HG03520 (cell line): ENCODE measurements around the gene DAP.

Experiments used
- ATAC-seq: cut with Tn5 transposase; IDR thresholded peaks from one replicate; pipeline ENCODE4 v1.9.1; 2021; ENCODE audit warnings: mild to moderate bottlenecking, moderate library complexity; ENCODE audit not compliant: unreplicated experiment

The DAP gene

GRCh38 chr5:10712574-10713366 is 48.3 kb downstream of the DAP start:
- ATAC-seq = peak; percentile 75

- ATAC-seq = no peak
Observed at GRCh38 chr5:10711562-10711961, 49.5 kb downstream of the DAP start.

DNA sequence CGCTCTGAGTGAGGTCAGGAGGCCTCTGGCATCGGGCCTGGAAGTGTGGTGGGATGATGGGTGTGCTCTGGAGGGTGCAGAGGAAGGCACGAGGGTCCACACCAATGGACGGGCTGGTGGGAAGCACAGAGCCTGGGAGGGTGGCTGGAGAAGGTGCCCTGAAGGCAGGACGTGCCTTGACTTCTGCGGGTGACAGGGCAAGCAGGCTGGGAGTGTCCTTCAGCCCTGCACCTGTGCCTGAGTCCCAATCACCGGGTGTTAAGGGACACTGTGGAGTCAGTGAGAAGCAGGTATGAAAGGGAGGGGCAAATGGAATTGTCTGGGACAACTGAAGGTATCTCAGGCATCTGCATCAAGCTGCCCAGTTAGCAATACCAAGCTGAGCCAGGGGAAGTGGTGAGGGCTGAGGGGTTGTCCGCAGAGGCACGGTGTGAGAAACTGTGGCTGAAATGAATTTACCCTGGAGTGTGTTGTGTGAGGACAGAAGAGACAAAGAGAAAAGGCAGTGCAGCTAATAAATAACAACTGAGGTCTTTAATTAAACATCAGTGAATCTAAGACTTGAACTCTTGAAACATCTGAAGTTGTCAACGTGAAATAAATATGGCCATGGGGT is 50.4 kb downstream of the DAP start:
- no peak for ATAC-seq

DNA sequence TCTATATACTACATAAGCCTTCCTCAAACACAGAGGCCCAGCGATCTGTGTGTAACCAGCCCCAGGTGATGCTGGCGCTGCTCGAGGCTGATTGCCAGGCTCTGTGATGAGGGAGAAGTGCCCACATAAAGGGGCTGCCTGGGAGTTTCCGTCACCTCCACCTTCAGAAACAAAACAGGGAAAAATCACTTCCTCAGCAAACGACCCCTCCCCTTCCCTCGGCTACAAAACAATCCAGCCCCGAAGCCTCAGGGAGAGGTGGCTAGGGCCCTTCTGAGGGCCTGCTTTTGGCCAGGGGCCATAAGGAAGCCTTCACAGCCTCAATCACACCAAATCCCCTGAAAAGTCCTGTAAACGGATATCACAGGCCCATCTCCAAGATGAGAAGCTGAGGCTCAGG is 51.1 kb downstream of the DAP start:
- ATAC-seq = no peak

DNA sequence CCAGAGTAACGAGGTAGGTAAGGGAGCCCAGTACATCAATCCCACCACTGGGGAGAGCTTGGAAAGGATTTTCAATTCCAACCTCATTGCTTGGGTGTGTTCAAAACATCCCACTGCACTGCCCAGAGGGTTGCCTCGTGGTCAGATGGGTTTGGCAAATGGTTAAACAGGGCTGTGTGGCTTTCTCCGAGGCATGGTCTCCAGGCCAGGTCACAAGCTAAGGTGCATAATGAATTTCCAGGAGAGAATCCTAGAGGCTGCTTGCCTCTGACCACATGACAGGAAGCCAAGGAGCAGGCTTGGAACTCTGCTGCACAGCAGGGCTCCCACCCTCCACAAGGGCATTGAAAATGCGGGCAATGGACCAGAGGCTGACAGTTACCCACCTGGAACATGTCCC is 51.6 kb downstream of the DAP start:
- no peak for ATAC-seq

DNA sequence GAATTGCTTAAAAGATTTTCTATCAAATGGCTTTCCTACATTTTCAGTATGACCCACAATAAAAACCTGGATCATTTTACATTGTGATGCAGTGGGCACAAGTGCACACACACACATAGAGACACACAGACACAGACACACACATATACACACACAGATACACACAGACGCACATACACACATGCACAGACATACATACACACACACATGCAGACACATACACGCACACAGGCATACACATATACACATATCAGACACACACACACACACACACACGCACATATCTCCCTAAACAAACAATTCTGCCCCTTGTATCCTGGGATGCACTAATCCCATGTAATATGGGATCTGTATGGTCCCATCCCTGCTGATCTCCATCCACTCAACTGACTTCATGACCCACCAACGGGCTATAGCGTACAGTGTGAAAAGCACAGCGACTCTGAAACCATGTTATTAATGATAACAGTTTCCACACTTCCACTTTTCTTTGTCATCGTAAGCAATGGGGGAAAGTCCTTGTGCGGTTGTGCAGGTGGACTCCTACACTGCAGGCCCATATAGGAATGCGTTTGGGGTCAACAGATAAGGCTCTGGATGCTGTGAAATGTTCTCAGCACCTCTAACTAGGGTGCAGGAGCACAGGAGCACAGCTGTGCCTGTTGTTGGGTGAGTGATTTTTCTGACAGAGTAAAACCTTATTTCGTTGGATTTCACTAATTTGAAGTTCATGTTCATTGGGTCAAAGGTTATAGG is 52.7 kb downstream of the DAP start:
- no peak for ATAC-seq

DNA sequence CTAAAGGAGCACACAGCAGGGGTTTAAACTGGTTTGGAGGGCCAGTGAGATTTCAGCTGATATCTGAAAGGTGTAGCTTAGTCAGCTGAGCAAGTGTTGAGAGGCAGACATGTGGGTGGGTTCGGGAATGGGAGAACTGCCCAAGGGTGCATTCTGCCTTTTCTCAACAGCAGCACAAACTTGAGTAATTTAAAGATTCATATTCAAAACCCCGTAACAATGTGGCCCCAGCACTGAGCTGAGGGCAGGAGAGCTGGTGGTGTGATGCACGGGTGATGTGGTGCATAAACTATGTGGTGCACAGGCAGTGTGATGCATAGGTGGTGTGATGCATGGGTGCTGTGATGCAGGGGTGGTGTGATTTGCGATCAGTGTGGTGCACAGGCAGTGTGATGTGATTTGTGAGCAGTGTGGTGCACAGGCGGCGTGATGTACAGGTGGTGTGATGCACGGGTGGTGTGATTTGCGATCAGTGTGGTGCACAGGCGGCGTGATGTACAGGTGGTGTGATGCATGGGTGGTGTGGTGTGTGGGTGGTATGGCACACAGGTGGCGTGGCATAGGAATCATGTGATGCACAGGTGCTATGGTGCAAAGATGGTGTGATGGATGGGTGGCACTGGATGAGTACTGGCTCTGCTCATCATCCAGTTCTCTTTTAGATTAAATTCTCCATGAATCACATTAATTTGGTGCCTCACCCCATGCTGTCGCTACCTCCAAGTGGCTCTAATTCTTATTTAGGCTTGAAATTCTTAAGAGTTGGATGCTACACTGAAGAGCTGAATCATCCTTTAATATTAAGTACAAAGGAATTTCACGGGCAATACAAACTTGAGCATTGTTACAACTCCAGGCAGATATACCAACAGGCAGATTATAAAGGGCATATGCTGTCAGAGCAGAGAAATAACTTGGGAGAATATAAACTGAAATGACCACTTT is 53.6 kb downstream of the DAP start:
- ATAC-seq = no peak

GRCh38 chr5:10706326-10706725 is 54.7 kb downstream of the DAP start:
- ATAC-seq = no peak

DNA sequence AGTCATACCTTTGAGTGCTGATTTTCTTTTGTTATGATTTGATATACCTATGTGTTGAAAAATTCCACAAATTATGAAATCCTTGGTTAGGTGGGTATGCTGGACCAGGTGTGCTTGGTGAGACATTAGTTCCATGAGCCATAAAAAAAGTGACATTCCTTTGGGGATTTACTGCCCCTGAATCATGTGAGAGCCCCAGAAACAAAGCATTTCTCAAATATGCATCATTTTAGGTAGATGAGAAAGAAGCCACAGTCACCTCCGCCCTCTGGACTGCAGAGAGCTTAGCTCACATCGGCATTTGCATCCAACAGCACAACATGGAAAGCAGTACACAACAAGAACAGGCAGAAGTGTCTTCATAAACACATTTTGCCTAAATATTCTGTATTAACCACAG is 55.3 kb downstream of the DAP start:
- ATAC-seq = no peak

GRCh38 chr5:10704949-10705621 is 55.9 kb downstream of the DAP start:
- no peak for ATAC-seq

DNA sequence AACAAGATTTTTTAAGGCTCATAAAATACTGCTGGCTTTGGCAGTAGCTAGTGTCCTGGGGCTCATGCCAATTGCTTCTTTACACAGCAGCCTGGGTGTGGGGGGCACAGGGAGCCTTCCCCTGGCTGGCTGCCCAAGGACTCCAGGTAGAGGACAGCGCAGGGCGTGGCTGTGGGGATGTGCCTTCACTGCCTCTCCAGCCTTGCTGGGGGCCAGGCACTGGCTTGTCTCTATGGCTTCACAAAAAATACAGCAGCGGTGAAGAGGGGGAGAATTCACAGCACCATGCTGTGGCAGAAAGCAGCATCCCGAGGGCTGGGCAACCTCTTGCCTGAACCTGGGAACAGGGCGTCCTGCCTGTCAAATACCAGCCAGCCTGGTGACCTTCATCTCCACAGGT is 57.4 kb downstream of the DAP start:
- no peak for ATAC-seq

GRCh38 chr5:10702911-10703491 is 58.0 kb downstream of the DAP start:
- no peak for ATAC-seq

DNA sequence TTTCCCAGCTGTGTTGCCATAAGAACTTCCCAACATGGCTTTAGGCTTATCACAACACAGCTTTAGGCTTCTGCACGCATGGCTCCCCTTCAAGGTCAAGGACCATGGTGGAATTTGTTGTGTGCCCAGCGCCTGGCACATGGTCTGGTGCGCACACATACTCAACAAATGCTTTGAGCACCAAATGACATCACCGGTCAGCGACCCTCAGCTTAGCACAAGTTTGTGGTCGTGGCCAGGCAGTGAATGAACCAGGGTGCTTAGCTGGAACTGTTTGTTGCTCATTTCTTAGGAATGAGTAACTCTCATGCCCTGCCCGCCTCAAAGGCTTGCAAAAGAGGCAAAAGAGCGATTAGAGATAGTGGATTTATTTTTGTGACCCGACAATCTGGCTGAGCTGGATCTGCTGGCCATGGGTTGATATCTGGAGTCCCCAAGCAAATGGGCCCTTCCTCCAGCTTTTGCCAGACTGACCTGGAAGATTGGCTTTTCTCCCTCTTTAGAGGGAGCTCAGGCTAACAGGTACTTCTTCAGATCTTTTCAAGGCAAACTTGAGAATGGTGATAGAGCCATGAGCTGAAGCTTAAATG is 58.9 kb downstream of the DAP start:
- ATAC-seq = no peak

GRCh38 chr5:10701567-10702039 is 59.4 kb downstream of the DAP start:
- ATAC-seq = no peak

- ATAC-seq = no peak
Observed at GRCh38 chr5:10700516-10700915, 60.5 kb downstream of the DAP start.

- peak; percentile 50 for ATAC-seq
Observed at GRCh38 chr5:10699987-10700386, 61.0 kb downstream of the DAP start.

GRCh38 chr5:10699281-10699874 is 61.7 kb downstream of the DAP start:
- ATAC-seq = peak; percentile 51

DNA sequence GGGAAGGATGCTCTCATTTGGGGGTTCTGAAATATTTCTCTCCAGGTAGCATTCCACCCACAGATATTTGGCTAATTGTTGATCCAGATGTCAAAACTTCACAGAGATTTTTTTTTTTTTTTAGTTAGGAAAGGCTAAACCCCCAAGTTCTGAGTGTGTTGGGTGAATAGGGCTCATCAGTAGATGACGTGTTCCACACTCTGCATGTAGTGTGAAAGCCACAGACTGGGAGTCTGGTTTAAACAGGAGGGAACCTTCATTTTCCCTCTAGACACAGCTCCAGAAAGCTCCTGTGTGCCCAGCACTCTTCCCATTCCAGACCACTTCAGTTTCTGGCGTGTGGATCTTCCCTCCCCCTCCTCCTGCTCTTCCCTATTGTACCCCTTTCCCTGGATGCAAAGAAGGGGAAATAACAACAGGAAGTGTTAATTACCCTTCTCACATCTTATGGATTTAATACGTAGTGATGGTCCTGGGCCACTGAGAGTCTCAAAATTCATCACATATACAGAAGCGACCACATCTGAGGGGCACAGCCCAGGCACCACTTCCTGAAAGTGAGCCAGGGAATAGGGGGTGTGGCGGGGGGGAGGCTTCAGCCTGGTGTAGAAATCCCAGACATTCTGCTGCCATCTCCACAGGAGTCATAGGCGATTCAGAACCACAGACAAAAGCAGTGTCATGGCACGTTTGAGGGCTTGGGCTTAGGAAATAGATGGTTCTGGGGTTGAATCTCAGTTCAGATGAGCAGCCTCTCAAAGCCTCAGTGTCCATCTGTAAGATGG is 65.1 kb downstream of the DAP start:
- ATAC-seq = no peak
